Peyer's patch (tissue), 4 donors: ENCODE results near the gene ALG1L2.
"Not testable (repeated sequence)": the region's sequence is repeated elsewhere in the genome, so short reads cannot be mapped to it uniquely, and the experiment has no call there.

Source experiments
- POLR2A ChIP-seq, 2 donors: fragments of 450-650 bp; IDR thresholded peaks; one replicate each; pipeline ENCODE4 v1.5.1; 2017; ENCODE audit warnings: antibody characterized with exemption in 2 of 2, mild to moderate bottlenecking in 2 of 2, moderate library complexity in 2 of 2
- TF ChIP-seq, protein P1 (sequence below), 6 experiments: fragments of 450-650 bp in 4 of 6; fragments of 200-600 bp in 2 of 6; sonication (generic) in 1 of 6; IDR thresholded peaks; one replicate each; pipeline ENCODE4 v1.5.1; 2017 to 2019; ENCODE audit warnings: antibody characterized with exemption in 6 of 6, mild to moderate bottlenecking in 3 of 6, moderate library complexity in 1 of 6

DNA sequence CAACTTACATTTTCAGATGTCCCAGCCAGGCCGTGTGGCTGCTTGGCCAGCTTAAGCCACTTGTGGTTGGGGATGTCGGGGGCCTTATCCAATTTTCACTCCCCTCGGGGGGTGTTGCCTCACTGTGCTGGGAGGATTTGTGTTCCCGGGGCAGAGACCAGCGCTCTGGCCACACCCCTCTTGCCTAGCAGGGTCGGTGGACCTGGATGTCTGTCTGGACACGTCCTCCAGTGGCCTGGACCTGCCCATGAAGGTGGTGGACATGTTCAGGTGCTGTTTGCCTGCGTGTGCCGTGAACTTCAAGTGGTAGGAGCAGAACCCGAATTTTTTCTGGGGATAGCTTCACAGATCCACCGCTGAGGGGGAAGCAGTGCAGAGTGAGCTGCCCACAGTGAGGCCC is 14.2 kb downstream of the ALG1L2 start:
- TF ChIP-seq, protein P1, sequence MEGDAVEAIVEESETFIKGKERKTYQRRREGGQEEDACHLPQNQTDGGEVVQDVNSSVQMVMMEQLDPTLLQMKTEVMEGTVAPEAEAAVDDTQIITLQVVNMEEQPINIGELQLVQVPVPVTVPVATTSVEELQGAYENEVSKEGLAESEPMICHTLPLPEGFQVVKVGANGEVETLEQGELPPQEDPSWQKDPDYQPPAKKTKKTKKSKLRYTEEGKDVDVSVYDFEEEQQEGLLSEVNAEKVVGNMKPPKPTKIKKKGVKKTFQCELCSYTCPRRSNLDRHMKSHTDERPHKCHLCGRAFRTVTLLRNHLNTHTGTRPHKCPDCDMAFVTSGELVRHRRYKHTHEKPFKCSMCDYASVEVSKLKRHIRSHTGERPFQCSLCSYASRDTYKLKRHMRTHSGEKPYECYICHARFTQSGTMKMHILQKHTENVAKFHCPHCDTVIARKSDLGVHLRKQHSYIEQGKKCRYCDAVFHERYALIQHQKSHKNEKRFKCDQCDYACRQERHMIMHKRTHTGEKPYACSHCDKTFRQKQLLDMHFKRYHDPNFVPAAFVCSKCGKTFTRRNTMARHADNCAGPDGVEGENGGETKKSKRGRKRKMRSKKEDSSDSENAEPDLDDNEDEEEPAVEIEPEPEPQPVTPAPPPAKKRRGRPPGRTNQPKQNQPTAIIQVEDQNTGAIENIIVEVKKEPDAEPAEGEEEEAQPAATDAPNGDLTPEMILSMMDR (IDR thresholded peaks at IDR 0.05): not testable (repeated sequence)
- TF ChIP-seq POLR2A (IDR thresholded peaks at IDR 0.05): not testable (repeated sequence)
